Neural cell (in vitro differentiated cells): ENCODE data around the gene SH3RF3. TPM values are rescaled to one million over a fixed set of nuclear protein-coding genes. Genes with fewer than 3 reads are reported as not detected.

Experiments used
- H2AFZ ChIP-seq: fragments of 200-600, 300-800 bp; sonication (generic), shearing (Covaris generic); 2 replicates; pipeline ENCODE4 v1.6.0; 2014; ENCODE audit warnings: low read depth, mild to moderate bottlenecking, antibody characterized with exemption, low read length, moderate library complexity
- H3F3A ChIP-seq: fragments of 200-600 bp; shearing (Covaris generic); 2 replicates; pipeline ENCODE4 v1.6.1; 2016; ENCODE audit warnings: mild to moderate bottlenecking, moderate library complexity, mixed read lengths, antibody characterized with exemption, low read length; ENCODE audit not compliant: insufficient read depth, poor library complexity, severe bottlenecking
- H3K27ac ChIP-seq: fragments of 200-600, 300-800 bp; sonication (generic), shearing (Covaris generic); 2 replicates; pipeline ENCODE4 v1.5.1; 2014; ENCODE audit warnings: mild to moderate bottlenecking, low read length, moderate library complexity
- H3K27me3 ChIP-seq: fragments of 300-800, 200-600 bp; sonication (generic), shearing (Covaris generic); 2 replicates; pipeline ENCODE4 v1.6.0; 2014; ENCODE audit warnings: mild to moderate bottlenecking, low read depth, low read length, moderate library complexity; ENCODE audit not compliant: insufficient read depth
- H3K36me3 ChIP-seq: fragments of 300-800, 200-600 bp; sonication (generic), shearing (Covaris generic); 2 replicates; pipeline ENCODE4 v1.5.1; 2014; ENCODE audit warnings: mild to moderate bottlenecking, antibody characterized with exemption, low read length, moderate library complexity; ENCODE audit not compliant: insufficient read depth
- H3K4me2 ChIP-seq: fragments of 300-800, 200-600 bp; sonication (generic), shearing (Covaris generic); 2 replicates; pipeline ENCODE4 v1.6.0; 2014; ENCODE audit warnings: mild to moderate bottlenecking, low read length
- H3K4me3 ChIP-seq: fragments of 300-800, 200-600 bp; sonication (generic), shearing (Covaris generic); 2 replicates; pipeline ENCODE4 v1.5.1; 2014; ENCODE audit warnings: mild to moderate bottlenecking, low read length, moderate library complexity
- H3K79me2 ChIP-seq: fragments of 200-600 bp; shearing (Covaris generic); replicated peaks from 2 replicates; pipeline ENCODE4 v1.6.0; 2014; ENCODE audit warnings: mild to moderate bottlenecking, low read length, moderate library complexity; ENCODE audit not compliant: insufficient read depth
- H3K9ac ChIP-seq: fragments of 300-800, 200-600 bp; sonication (generic), shearing (Covaris generic); 2 replicates; pipeline ENCODE4 v1.6.1; 2016; ENCODE audit warnings: mild to moderate bottlenecking, low read length, mixed read lengths
- H3K9me2 ChIP-seq: fragments of 200-600 bp; shearing (Covaris generic); 2 replicates; pipeline ENCODE4 v1.6.1; 2016; ENCODE audit warnings: mild to moderate bottlenecking, low read length, mixed read lengths; ENCODE audit not compliant: insufficient read depth
- H3K9me3 ChIP-seq: fragments of 200-600, 300-800 bp; sonication (generic), shearing (Covaris generic); 2 replicates; pipeline ENCODE4 v1.6.1; 2016; ENCODE audit warnings: mild to moderate bottlenecking, mixed run types, low read length, moderate library complexity, mixed read lengths
- H4K20me1 ChIP-seq: fragments of 200-600 bp; shearing (Covaris generic); 2 replicates; pipeline ENCODE4 v1.6.1; 2016; ENCODE audit warnings: mild to moderate bottlenecking, mixed run types; ENCODE audit not compliant: insufficient read depth
- CTCF ChIP-seq: fragments of 450-650 bp; IDR thresholded peaks from 2 replicates; pipeline ENCODE4 v1.5.1; 2014; ENCODE audit warnings: antibody characterized with exemption, mild to moderate bottlenecking, moderate library complexity; ENCODE audit not compliant: poor library complexity, severe bottlenecking
- EP300 ChIP-seq: fragments of 450-650 bp; conservative IDR thresholded peaks from 2 replicates; pipeline ENCODE4 v1.6.1; 2014; ENCODE audit warnings: antibody characterized with exemption, mild to moderate bottlenecking, moderate library complexity; ENCODE audit not compliant: poor library complexity, severe bottlenecking
- EZH2 ChIP-seq: fragments of 200-600, 300-800 bp; shearing (Covaris generic), sonication (generic); IDR thresholded peaks from 2 replicates; pipeline ENCODE4 v1.6.1; 2014; ENCODE audit warnings: antibody characterized with exemption, low read length, borderline replicate concordance, mild to moderate bottlenecking; ENCODE audit not compliant: insufficient read depth, poor library complexity, severe bottlenecking
- MXI1 ChIP-seq: fragments of 450-650 bp; conservative IDR thresholded peaks from 2 replicates; pipeline ENCODE4 v1.6.1; 2014; ENCODE audit warnings: antibody characterized with exemption, mild to moderate bottlenecking; ENCODE audit not compliant: poor library complexity, severe bottlenecking
- POLR2AphosphoS5 ChIP-seq: IDR thresholded peaks from 2 replicates; pipeline ENCODE4 v1.6.1; 2012
- RAD21 ChIP-seq: fragments of 450-650 bp; conservative IDR thresholded peaks from 2 replicates; pipeline ENCODE4 v1.6.1; 2014; ENCODE audit warnings: antibody characterized with exemption, mild to moderate bottlenecking, moderate library complexity
- REST ChIP-seq: IDR thresholded peaks from 2 replicates; pipeline ENCODE4 v1.6.1; 2012; ENCODE audit warnings: borderline replicate concordance
- SMC3 ChIP-seq: fragments of 450-650 bp; conservative IDR thresholded peaks from 2 replicates; pipeline ENCODE4 v1.6.1; 2014; ENCODE audit warnings: antibody characterized with exemption, mild to moderate bottlenecking, moderate library complexity; ENCODE audit not compliant: poor library complexity
- polyA plus RNA-seq: library from polyadenylated mRNA; depleted of rRNA; stranded (reverse); fragments of >200 nt; gene quantifications from 2 replicates; pipeline ENCODE4 v1.2.3, GENCODE V29; 2014

SH3RF3 gene
- polyA plus RNA-seq, 1 donor from 2014 or later: 0.53 TPM

GRCh38 chr2:109205447-109205846 lies 76.4 kb downstream of the SH3RF3 start:
- no peaks in the 10 kb centered on the region for H3K36me3 ChIP-seq
- no peak overlapping the region for H3K9ac ChIP-seq
- H3K79me2 ChIP-seq: no peaks in the 10 kb centered on the region
- no peaks in the 10 kb centered on the region for H4K20me1 ChIP-seq
- no peaks in the 10 kb centered on the region for H3K27me3 ChIP-seq
- no peak overlapping the region for H3K4me2 ChIP-seq
- TF ChIP-seq SMC3 (no peak), RAD21 (no peak), EP300 (no peak), EZH2 (no peak), POLR2AphosphoS5 (no peak), REST (no peak), MXI1 (no peak)
- no peak overlapping the region for H3K27ac ChIP-seq
- H3K9me2 ChIP-seq: no peaks in the 10 kb centered on the region
- H3K4me3 ChIP-seq: no peak overlapping the region
- H2AFZ ChIP-seq: no peak overlapping the region
- no peaks in the 10 kb centered on the region for H3F3A ChIP-seq
- H3K9me3 ChIP-seq: no peaks in the 10 kb centered on the region

- H3F3A ChIP-seq: no peaks in the 10 kb centered on the region
- no peak overlapping the region for H3K9ac ChIP-seq
- peak overlapping the region; percentile 9 for H3K4me3 ChIP-seq
- H3K27ac ChIP-seq: no peak overlapping the region
- H3K36me3 ChIP-seq: no peaks in the 10 kb centered on the region
- H3K4me2 ChIP-seq: no peak overlapping the region
- H3K9me2 ChIP-seq: no peaks in the 10 kb centered on the region
- H4K20me1 ChIP-seq: no peaks in the 10 kb centered on the region
- H3K9me3 ChIP-seq: no peaks in the 10 kb centered on the region
- TF ChIP-seq RAD21 (no peak), REST (no peak), CTCF (no peak), POLR2AphosphoS5 (no peak)
- no peaks in the 10 kb centered on the region for H3K27me3 ChIP-seq
- no peaks in the 10 kb centered on the region for H3K79me2 ChIP-seq
- no peak overlapping the region for H2AFZ ChIP-seq
Measured at GRCh38 chr2:109206569-109207146, 77.7 kb downstream of the SH3RF3 start.
